Keratinocyte (primary cell): ENCODE data around the gene MICAL3. TPM values are rescaled to one million over a fixed set of nuclear protein-coding genes. Genes with fewer than 3 reads are reported as not detected.

ENCODE experiments used
- DNase-seq: peaks from one replicate; pipeline ENCODE4 v3.0.0-alpha.2; 2011; ENCODE audit warnings: low read depth, missing footprints, low spot score
- FAIRE-seq: peaks from 2 replicates; lab custom pipeline; 2011; peaks lifted over from hg19 to GRCh38; lab: Jason Lieb, UNC
- H2AFZ ChIP-seq: 2 replicates; pipeline ENCODE4 v1.6.0; 2012; ENCODE audit warnings: low read length, control low read depth, inconsistent platforms; ENCODE audit not compliant: control insufficient read depth
- H3K27ac ChIP-seq: 2 replicates; pipeline ENCODE4 v1.5.1; 2011; ENCODE audit warnings: low read length; ENCODE audit not compliant: control insufficient read depth, insufficient read depth
- H3K27me3 ChIP-seq: 3 replicates; pipeline ENCODE4 v1.6.0; 2011; ENCODE audit warnings: low read length; ENCODE audit not compliant: control insufficient read depth, insufficient read depth; ENCODE audit errors: extremely low read depth
- H3K36me3 ChIP-seq, 2 experiments: 2 replicates in 1 of 2; 3 replicates in 1 of 2; pipeline ENCODE4 v1.5.1; 2011; ENCODE audit warnings: low read length in 2 of 2, mild to moderate bottlenecking in 1 of 2; ENCODE audit not compliant: control insufficient read depth in 2 of 2, insufficient read depth in 2 of 2; ENCODE audit errors: extremely low read depth in 1 of 2
- H3K4me1 ChIP-seq: 3 replicates; pipeline ENCODE4 v1.5.1; 2011; ENCODE audit warnings: low read length; ENCODE audit not compliant: control insufficient read depth, insufficient read depth; ENCODE audit errors: extremely low read depth
- H3K4me2 ChIP-seq: 3 replicates; pipeline ENCODE4 v1.6.0; 2011; ENCODE audit warnings: low read depth, low read length; ENCODE audit not compliant: control insufficient read depth, insufficient read depth; ENCODE audit errors: extremely low read depth
- H3K4me3 ChIP-seq, 3 experiments: fragments of 200-600 bp in 1 of 3; sonication (generic) in 1 of 3; 2 replicates in 2 of 3; 3 replicates in 1 of 3; pipeline ENCODE4 v1.5.1; 2011 to 2016; ENCODE audit warnings: low read length in 3 of 3, mild to moderate bottlenecking in 3 of 3, control low read depth in 2 of 3, inconsistent platforms in 1 of 3, low read depth in 1 of 3, mixed read lengths in 1 of 3, mixed run types in 1 of 3, moderate library complexity in 1 of 3; ENCODE audit not compliant: control insufficient read depth in 2 of 3, insufficient read depth in 2 of 3; ENCODE audit errors: extremely low read depth in 1 of 3
- H3K79me2 ChIP-seq: 2 replicates; pipeline ENCODE4 v1.6.0; 2012; ENCODE audit warnings: low read length; ENCODE audit not compliant: control insufficient read depth, insufficient read depth
- H3K9ac ChIP-seq: 3 replicates; pipeline ENCODE4 v1.6.0; 2011; ENCODE audit warnings: low read length; ENCODE audit not compliant: control insufficient read depth, insufficient read depth; ENCODE audit errors: extremely low read depth
- H3K9me1 ChIP-seq: 3 replicates; pipeline ENCODE4 v1.6.0; 2011; ENCODE audit warnings: low read length; ENCODE audit not compliant: control insufficient read depth, insufficient read depth; ENCODE audit errors: extremely low read depth
- H3K9me3 ChIP-seq: 2 replicates; pipeline ENCODE4 v1.5.1; 2012; ENCODE audit warnings: low read depth, low read length; ENCODE audit not compliant: control insufficient read depth
- H4K20me1 ChIP-seq: 3 replicates; pipeline ENCODE4 v1.6.0; 2011; ENCODE audit warnings: low read length; ENCODE audit not compliant: control insufficient read depth, insufficient read depth; ENCODE audit errors: extremely low read depth
- EZH2 ChIP-seq: IDR thresholded peaks from one replicate; pipeline ENCODE4 v1.6.1; 2012; ENCODE audit warnings: inconsistent platforms, mild to moderate bottlenecking, low read length, moderate library complexity
- dilution Hi-C: fragments of 300-500 bp; cut with MboI; formaldehyde crosslinking; loops from one replicate; pipeline ENCODE4 v1.7.0; 2020; ENCODE audit warnings: low sequenced_read_pairs; ENCODE audit not compliant: extremely low pct_ligation_motif_present
- polyA plus RNA-seq, 5 experiments: library from polyadenylated mRNA; depleted of rRNA in 3 of 5; stranded (reverse) in 3 of 5; stranded (forward) in 1 of 5; unstranded in 1 of 5; fragments of >200 nt; gene quantifications; 1 replicate in 1 of 5; 2 replicates in 3 of 5; 3 replicates in 1 of 5; pipeline versions ENCODE4 v1.2.1 to v1.2.3, GENCODE V29; 2011 to 2012; ENCODE audit warnings: missing spikeins in 2 of 5, low read depth in 1 of 5, low replicate concordance in 1 of 5
- TF ChIP-seq, protein P1 (sequence below), 3 experiments: IDR thresholded peaks in 1 of 3; conservative IDR thresholded peaks in 1 of 3; optimal IDR thresholded peaks in 1 of 3; 2 replicates in 2 of 3; 3 replicates in 1 of 3; pipeline versions ENCODE3 to v1.5.1; 2011; ENCODE audit warnings: low read length in 3 of 3, mild to moderate bottlenecking in 3 of 3, moderate library complexity in 2 of 3, control low read depth in 1 of 3, inconsistent platforms in 1 of 3; ENCODE audit not compliant: insufficient read depth in 2 of 3; ENCODE audit errors: extremely low read depth in 1 of 3

Gene MICAL3
- polyA plus RNA-seq, 1 donor (not counting 4 experiments of a cell fraction or from before 2014, with no cell fraction given): 27.9 TPM

DNA sequence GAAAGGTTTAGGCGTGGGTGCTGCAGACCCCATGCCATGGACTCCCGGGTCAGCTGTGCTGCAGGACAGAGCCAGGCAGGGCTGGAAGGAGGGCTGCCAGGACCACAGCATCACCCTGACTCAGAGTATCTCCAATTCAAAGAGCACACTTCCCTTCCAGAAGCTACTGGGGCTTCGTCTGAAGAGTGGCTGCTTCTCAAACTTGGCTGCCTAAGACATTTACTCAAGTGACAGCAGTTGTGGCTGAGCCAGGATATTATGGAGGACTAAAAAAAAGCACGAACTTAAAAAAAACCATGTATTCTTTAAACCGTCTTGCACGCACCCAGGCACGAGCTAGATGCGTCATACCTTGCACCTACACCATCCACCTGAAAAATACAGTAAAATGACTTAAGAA is 237.1 kb downstream of the MICAL3 start:
- H3K4me2 ChIP-seq: no peak overlapping the region
- H3K27ac ChIP-seq: no peak overlapping the region
- TF ChIP-seq, protein P1, sequence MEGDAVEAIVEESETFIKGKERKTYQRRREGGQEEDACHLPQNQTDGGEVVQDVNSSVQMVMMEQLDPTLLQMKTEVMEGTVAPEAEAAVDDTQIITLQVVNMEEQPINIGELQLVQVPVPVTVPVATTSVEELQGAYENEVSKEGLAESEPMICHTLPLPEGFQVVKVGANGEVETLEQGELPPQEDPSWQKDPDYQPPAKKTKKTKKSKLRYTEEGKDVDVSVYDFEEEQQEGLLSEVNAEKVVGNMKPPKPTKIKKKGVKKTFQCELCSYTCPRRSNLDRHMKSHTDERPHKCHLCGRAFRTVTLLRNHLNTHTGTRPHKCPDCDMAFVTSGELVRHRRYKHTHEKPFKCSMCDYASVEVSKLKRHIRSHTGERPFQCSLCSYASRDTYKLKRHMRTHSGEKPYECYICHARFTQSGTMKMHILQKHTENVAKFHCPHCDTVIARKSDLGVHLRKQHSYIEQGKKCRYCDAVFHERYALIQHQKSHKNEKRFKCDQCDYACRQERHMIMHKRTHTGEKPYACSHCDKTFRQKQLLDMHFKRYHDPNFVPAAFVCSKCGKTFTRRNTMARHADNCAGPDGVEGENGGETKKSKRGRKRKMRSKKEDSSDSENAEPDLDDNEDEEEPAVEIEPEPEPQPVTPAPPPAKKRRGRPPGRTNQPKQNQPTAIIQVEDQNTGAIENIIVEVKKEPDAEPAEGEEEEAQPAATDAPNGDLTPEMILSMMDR (optimal IDR thresholded peaks at IDR 0.05 in 1 of 3, IDR thresholded peaks at IDR 0.05 in 1 of 3, conservative IDR thresholded peaks at IDR 0.05 in 1 of 3; ENCODE audit: extremely low read depth in 1 of 3, insufficient read depth in 2 of 3, low read length in 3 of 3): no peak
- no peak for TF ChIP-seq EZH2
- H3K36me3 ChIP-seq: peaks cover 15 to 25% of the 10 kb centered on the region in 2 experiments
- H4K20me1 ChIP-seq: no peaks in the 10 kb centered on the region
- DNase-seq (no peak), FAIRE-seq (no peak)
- H3K27me3 ChIP-seq: no peaks in the 10 kb centered on the region
- H3K4me3 ChIP-seq: no peak overlapping the region
- no peaks in the 10 kb centered on the region for H3K9me1 ChIP-seq
- peaks cover 16% of the 10 kb centered on the region for H3K4me1 ChIP-seq
- H3K79me2 ChIP-seq: no peaks in the 10 kb centered on the region
- dilution Hi-C loops: no loop called here
- H2AFZ ChIP-seq: no peak overlapping the region
- no peak overlapping the region for H3K9ac ChIP-seq
- no peaks in the 10 kb centered on the region for H3K9me3 ChIP-seq

DNA sequence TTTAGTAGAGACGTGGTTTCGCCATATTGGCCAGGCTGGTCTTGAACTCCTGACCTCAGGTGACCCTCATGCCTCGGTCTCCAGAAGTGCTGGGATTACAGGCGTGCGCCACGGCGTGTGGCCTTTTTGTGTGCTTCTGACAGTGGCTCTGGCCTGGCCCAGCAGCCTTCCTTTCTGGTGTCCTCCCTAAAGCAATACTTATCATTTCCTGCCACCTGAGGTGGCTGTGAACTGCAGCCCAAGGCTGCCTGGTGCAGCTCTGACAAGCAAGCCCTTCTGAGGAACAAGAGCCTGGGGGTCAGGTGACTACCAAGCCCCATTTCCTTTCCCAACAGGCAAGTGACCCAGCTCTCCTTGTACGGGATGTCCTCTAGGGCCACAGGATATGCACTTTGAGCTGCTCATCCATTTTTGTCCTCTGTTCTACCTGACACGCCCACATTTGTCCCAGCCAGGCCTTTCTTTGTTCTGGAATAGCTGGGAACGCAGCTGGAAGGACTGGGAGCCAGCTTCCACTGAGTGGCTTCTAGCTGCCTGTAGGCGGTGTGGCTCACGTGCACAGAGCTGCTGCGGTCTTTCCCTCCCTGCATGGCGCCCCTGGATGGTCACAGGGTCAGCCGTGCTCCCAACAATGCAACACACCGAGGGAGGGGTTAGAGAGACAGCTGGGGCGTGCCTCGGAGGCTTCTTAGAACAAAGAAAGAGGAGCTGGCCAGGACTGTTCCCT is 237.8 kb downstream of the MICAL3 start:
- dilution Hi-C loops: no loop called here
- H3K9ac ChIP-seq: no peak overlapping the region
- H2AFZ ChIP-seq: no peak overlapping the region

More for the DNA sequence above, 237.8 kb downstream of the MICAL3 start:
- H3K4me3 ChIP-seq: no peak overlapping the region
- H3K4me1 ChIP-seq: peaks cover 23% of the 10 kb centered on the region
- H3K27me3 ChIP-seq: no peaks in the 10 kb centered on the region
- H3K36me3 ChIP-seq: peaks cover 15 to 25% of the 10 kb centered on the region in 2 experiments
- DNase-seq (no peak), FAIRE-seq (no peak)
- H3K27ac ChIP-seq: no peak overlapping the region
- H3K79me2 ChIP-seq: no peaks in the 10 kb centered on the region
- no peak for TF ChIP-seq EZH2
- TF ChIP-seq, protein P1 (optimal IDR thresholded peaks at IDR 0.05 in 1 of 3, IDR thresholded peaks at IDR 0.05 in 1 of 3, conservative IDR thresholded peaks at IDR 0.05 in 1 of 3; ENCODE audit: extremely low read depth in 1 of 3, insufficient read depth in 2 of 3, low read length in 3 of 3): peak in 1 of 3 experiments; percentile 3
- H3K9me1 ChIP-seq: peaks cover under 1% of the 10 kb centered on the region
- H4K20me1 ChIP-seq: no peaks in the 10 kb centered on the region
- no peaks in the 10 kb centered on the region for H3K9me3 ChIP-seq
- H3K4me2 ChIP-seq: no peak overlapping the region
